GM19023 (cell line): ENCODE measurements around the gene USP3.
"Not testable (repeated sequence)": the region's sequence is repeated elsewhere in the genome, so short reads cannot be mapped to it uniquely, and the experiment has no call there.

ENCODE experiments used
- ATAC-seq: cut with Tn5 transposase; IDR thresholded peaks from one replicate; pipeline ENCODE4 v1.9.1; 2021; ENCODE audit warnings: mild to moderate bottlenecking, moderate library complexity; ENCODE audit not compliant: unreplicated experiment

The USP3 gene

DNA sequence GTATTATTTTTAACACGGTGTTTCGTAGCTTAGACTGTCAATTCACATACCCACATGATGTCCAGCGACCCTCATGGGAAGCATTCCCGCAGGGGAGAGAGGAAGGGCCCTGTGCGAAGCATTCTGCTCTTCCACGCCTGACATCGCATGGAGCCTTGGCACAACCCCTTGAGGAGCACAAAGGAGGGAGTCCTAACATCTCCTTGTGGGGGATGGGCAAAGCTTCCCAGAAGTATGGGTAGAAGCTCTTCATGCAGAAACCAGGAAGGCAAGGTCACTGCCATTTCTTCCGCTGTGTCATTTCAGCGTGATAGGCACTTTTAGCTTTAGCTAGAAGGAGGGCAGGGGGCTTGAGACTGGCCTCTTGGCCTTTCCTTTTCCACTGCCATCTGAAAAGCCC lies 28.7 kb upstream of the USP3 start:
- no peak for ATAC-seq

DNA sequence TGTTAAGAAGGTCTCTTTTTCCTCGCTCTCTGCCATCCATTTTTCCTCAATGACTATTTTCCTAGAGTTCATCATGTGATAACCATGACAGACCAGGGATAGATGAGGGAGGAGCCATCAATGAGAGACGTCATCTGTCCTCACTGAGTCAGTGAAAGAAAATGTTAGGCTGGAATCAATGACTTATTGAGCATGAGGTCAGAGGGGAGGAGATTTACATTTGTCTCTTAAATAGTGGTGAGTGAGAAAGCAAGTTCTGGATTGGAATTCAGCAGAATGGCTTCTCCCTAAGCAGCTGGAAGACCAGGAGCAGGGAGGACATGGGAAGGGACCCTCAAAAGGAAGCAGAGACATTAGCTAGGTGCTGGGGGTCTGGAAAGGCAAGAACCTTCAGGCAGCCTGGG lies 28.2 kb upstream of the USP3 start:
- ATAC-seq, result no peak

DNA sequence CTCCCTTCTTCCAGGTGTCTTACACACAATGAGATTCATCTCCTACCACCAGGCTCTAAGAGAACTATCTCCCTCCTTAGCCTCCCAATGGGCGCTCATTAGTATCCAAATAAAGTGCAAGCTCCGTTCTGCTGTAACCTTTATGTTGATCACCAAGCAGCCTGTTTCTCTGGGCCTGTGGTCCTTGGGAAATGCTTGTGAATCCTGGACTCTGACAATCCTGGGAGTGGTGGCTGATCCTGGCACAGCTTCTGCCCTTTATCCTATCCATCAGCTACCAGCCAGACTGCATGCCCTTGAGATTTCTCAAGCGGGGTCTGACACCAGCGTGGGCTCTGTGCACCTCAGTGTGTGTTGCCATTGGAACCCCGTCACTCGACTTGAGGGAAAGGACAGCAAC lies 26.1 kb upstream of the USP3 start:
- ATAC-seq, result no peak

DNA sequence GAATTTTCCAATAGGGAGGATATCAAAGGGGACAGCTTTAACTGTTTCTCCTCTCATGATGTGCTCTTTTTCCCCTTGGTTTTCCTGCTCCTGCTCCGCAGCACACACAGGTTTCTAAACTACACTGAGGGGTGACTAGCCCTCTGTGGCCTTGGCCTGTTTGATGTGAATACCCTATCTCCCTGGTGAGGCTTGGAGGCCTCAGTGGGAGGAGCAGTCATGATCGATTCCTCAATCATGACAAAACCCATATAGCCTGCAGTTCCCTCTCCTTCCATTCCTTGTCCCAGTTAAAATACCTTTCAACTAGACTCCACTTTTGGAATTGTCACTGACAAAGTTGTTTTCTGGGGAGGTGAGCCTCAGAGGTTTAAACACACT lies 24.0 kb upstream of the USP3 start:
- no peak for ATAC-seq

DNA sequence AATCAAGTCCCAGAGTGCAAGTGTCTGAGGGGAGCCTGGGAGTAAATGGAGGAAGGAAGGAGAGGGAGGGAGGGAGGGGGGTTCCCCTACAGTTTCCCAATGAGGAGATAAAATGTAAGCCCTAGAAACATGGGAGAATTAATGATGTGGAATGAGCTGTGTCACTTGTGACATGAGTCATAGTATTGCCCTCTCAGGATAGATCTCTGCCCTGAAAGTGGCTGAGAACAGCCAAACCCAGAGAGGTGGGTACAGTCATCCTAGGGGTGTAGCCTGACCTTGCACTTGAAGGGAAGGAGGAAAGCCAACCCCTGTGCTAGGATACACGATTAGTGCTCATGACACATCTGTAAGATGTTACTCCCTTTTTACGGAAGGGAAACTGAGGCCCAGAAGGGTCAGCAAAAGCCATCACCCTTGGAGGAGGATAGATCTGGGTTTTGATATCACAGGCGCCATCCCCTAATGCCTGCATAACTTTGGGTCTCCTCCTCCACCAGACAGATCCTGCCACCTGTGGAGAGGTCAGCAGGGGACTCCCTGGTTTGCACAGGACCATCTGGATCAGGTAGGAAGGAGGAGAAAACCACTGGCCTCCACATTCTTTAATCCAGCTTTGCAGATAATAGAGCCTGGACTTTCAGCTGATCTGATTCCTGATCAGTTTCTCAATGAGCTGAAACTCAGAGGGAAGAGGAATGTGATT lies 23.1 kb upstream of the USP3 start:
- ATAC-seq, result no peak

DNA sequence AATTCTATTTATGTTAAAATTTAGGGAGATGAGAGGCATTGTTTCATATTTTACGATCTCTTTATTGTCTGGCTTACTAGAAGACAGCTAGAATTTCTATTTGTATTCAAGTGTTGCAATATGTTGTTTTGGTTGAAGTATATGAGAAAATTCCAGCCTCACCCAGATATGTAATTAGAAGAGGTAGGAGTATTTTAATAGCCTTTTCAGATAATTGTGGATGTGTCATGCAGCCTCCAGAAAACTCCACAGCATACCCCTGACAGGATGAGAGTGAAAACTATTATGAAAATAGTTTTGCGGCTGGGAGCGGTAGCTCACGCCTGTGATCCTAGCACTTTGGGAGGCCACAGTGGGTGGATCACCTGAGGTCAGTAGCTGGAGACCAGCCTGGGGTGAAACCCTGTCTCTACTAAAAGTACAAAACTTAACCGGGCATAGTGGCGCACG lies 21.5 kb upstream of the USP3 start:
- no peak for ATAC-seq

DNA sequence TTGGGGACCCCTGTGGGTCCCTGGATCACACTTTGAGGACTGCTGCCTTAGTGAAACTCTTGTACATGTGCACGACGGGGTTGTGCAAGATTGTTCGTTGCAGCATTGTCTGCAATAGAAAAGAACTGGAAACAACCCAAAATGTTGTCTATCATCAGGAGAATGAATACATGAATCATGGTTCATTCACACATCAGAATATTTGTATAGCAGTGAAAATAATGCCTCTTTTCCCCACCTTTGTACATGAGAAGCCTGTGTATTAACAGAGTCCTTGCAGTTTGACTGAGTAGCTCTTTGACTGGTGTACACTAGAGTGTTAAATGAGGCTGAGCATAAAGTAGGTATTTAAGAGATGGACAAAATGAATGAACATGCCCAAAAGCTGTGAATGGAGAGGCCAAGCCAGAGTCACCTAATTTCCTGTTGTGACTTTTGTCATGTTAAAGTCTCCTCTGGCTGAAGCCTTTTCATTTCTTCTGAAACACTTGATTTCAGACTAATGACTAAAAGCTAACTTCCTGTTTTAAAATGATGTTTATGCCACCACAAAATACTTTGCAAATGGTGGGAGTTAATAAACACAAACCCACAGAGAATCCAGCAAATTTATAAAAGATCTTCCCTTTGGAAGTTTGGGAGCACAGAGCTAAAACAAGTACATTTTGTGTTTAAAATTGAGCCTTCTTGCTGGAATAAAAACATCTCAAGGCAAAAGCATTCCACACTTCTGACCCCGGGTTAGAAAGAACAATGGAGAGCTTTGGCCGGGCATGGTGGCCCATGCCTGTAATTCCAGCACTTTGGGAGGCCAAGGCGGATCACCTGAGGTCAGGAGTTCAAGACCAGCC lies 20.6 kb upstream of the USP3 start:
- ATAC-seq, result no peak

DNA sequence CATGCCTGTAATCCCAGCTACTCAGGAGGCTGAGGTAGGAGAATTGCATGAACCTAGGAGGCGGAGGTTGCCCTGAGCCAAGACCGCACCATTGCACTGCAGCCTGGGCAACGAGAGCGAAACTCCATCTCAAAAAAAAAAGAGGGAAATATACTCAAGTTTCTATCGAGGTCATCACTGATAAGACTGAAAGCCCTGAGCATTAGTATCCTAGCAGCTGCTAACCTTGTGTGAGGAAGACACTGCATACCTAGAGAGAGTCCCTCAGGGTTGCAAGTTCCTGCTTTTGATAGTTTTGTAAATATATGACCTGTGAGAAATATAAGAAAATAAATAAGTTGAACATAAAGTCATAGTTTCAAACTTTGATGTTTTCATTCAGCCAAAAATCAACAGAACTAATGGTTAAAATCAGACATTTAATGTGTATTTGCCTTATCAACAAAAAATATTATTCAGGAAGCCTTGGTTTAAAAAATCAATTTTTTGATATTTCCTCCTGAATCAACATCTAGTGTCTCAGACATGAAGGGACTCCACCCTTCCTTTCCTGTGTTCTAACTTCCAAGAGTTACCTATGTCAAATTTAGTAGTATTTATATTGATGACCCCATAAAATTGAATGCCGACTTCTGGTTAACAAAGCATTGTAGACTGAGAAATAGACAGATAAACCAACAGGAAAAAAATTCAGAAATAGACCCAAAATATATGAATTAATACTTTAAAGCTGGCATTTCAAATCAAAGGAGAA lies 19.8 kb upstream of the USP3 start:
- ATAC-seq, result no peak

DNA sequence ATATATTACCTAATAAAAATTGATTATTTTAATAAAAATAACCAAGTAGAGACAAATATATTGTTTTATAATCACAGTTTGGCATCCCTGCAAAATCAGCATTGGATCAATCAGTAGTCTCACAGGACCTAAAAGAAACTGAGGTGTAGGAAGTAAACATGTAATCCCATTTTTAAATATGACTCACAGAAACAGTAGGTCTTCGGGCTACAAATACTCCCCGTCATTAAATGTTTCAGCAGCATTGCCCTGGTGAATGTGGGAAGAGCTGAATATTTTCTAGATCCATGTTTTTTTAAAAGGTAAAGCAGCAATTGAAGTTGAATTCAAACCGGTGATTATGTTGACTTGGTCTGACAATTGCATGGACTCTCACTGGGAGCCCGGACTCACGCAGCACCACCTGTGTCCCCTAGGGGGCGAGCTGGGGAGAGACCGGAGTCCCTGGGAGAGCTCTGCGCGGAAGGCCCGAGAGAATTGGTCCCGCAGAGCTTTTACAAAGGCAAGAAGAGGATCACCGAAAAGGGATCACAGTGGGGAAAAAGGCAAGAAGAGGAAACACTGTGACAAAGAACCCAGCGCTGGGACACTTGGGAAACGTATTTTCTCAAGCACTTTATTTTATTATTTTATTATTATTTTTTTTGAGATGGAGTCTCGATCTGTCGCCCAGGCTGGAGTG lies 17.2 kb upstream of the USP3 start:
- ATAC-seq, result peak; percentile 15

DNA sequence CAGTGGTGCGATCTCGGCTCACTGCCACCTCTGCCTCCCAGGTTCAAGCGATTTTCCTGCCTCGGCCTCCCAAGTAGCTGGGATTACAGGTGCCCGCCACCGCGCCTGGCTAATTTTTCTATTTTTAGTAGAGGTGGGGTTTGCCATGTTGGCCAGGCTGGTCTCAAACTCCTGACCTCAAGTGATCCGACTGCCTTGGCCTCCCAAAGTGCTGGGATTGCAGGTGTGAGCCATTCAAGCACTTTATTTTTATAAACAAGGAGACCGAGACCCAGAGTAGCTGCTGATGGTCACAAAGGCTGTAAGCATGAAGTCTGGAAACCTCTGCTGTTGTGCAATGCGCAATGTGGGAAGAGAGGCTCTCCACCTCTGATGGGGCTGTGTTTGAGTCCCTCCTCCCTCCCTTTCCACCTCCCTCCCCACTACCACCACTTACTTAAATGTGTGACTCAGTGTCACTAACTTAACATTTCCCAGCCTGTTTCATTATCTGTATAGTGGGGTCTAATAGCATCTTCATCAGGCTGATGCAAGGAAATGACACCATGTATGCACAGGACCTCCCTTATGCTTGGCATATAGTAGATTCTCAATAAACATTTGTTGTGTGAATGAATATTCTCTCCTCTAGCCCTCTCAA lies 16.5 kb upstream of the USP3 start:
- not testable (repeated sequence) for ATAC-seq

DNA sequence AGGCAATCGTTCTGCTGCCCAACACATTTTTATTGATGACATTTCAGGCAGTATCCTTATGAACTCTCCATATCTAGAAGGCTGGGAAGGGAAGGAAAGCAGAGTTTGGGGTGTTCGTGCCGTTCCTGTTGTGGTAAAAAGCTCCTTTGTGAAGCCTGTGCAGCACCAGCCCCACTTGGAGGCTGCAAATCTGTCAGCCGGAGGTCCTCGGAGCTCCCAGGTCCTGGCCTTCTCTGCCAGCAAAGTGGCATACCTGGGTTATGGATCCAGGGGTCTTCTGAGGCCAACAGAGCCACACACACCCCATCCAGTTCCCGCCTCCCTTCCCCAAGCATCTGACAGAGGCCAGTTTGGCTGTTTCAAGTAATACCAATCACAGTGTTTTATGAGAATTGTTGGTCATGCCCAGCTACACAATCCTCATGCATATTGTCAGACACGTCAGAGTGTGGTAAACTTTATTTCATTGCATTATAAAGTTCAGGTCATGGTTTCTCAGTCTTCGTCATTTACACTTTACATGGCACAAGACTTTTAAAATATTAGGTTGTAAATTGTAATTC lies 15.9 kb upstream of the USP3 start:
- no peak for ATAC-seq

DNA sequence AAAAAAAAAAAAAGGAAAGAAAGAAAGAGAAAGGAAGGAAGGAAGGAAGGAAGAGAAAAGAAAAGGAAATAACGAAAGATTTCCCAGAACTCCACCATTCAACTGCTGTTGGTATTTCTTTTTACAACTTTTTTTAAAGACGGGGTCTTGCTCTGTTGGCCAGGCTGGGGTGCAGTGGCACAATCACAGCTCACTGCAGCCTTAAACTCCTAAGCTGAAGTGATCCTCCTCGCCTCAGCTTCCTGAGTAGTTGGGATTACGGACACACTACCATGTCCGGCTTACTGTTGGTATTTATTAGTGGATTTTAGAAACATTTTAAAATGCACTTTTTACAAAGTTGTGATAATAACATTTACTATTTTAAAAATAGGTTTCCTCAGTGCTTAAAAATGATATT lies 15.0 kb upstream of the USP3 start:
- ATAC-seq, result no peak

DNA sequence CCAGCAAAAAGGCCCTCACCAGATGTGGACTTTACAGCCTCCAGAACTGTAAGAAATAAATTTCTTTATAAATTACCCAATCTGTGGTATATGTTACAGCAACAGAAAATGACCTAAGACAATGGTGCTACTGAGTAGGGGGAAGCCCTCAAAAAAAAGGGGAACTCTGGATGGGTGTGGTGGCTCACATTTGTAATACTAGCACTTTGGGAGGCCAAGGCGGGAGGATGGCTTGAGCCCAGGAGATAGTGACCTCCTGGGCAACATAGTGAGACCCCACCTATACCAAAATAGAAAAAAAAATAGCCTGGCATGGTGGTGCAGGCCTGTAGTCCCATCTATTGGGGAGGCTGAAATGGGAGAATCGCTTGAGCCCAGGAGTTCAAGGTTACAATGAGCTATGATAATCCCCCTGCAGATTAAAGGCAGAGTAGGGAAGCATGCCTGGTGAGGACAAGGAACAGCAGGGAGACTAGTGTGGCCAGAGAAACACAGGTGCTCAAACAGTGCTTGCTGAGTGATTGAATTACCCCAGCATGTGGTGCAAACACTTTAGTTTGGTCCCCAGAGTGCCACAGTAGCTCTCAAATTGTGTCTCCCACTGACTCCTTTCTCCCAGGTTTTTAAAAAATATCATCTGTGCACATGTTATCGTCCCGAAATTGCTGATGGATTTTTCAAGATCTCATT lies 13.9 kb upstream of the USP3 start:
- ATAC-seq, result no peak

DNA sequence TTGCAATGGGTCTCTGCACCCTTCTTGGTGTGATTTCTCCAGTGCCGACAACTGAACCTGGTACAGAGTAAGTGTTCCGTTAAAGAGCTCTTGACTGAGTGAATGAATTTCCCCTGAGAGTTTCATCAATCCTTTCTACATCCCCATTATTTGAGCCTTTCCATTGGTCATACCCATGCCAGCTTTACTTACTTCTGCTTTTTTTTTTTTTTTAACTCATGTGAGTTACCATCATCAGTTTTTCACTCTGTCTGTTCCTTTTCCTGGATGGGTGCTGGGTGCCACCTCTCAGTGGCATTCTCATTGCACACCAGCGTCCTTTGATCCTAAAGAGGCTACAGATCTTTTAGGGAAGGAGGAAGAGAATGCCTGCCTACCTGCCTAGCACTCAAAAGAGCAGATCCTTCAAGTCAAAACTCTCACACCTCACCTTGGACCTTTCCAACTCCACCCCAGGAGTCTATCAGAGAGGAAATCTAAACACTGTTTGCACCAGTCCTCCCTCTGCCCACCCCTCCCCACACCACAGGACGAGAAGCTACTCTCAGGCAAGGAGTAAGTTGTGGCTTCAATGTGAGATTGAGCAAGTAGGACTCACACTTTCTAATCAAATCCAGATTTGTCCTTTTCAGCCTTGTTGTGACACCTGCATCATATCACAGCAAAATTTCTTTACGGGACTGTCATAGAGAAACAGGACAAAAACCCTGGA lies 13.1 kb upstream of the USP3 start:
- no peak for ATAC-seq

DNA sequence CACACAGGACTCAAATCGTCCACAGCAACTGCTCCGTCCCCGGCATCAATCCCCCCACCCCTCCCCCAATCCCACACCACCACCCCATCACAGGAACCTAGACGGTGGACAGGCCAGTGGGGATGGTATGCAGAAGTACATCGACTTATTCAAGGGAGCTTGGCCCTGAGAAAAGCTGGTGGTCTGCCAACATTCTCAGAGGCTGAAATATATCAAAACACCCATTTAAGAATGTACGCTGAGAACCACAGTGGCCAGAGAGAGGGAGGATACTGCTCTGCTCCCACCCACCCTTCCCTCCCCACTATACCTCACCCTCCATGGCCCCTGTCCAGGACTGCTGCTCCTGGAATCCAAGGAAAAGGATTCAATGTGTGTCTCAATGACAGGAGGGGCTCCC lies 12.4 kb upstream of the USP3 start:
- ATAC-seq, result no peak

DNA sequence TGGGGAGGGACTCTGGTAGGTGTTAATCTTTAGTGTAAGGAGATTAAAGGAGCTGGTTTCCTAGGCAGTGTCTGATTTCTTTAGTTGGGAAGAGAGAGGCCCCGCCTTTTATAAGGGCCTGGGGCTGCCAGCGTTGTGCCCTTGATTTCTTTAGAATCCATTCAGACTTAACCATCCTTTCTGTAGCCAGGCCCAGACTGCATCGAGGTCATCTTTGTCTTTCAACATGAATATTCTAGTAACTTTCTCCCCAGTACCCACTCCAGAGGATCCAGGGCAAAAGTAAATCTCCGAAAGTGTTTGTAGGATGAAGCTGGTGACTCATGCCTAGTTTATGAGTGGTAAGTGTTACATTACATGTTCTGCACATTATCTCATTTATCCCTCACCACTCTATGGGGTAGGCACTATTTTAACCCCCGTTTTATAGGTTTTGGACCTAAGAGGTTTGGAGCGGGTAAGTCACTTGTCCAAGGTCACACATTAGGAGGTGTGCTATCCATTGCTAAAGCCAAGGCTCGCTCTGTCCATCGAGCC lies 11.8 kb upstream of the USP3 start:
- ATAC-seq, result no peak

DNA sequence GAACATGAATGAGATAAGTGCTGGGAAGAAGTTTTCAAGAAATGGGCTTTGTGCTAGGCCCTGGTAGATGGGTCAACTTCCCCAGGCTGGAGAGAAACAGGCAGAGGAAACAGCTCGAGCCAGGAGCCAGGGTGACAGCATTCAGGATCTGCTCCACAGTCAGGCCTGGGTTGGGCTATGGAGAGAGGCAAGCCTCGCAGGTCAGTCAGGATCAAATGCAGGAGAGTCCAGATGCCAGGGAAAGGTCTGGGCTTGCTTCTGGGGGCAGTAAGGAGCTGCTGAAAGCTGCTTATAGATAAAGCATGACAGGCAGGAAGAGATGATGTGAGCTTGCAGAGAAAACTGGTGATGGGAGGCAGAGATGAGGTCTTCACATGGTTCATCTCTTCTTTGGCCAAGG lies 11.0 kb upstream of the USP3 start:
- ATAC-seq, result no peak

DNA sequence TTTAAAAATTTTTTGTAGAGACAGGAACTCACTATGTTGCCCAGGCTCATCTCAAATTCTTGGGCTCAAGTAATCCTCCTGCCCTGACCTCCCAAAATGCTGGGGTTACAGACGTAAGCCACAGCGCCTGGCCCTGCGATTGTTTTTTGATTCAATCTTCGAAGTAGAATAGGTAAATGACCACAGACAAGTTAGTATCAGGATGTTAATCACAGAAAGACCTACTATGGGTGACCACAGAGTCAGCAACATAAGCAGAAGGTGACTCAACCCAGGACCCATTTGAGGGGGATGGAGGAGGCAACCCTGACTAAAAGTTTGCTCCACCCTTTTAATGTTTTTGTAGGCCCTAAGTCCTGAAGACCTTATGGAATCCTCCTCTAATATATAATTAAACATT lies 10.0 kb upstream of the USP3 start:
- no peak for ATAC-seq

DNA sequence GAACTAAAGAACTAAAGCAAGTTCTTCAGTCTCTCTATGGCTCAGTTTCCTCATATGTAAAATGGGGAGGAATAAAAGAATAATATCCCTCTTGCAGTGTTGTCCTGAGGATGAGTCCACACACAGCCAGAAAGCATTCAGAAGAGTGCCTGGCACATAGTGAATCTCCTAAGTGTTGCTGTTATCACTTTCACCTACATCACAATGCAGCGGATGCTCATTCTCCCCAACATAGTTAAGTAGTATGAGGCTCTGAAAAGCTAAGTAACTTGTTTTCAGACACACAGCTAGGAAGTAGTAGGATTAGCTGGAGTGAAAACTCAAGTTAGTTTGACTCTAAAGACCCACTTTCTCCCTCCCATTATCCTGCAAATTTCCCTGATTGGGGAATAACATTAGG lies 9.1 kb upstream of the USP3 start:
- ATAC-seq, result no peak
